ENCODE results near the gene SRP9.
"Not testable (repeated sequence)": the region's sequence is repeated elsewhere in the genome, so short reads cannot be mapped to it uniquely, and the experiment has no call there.

Gene SRP9

DNA sequence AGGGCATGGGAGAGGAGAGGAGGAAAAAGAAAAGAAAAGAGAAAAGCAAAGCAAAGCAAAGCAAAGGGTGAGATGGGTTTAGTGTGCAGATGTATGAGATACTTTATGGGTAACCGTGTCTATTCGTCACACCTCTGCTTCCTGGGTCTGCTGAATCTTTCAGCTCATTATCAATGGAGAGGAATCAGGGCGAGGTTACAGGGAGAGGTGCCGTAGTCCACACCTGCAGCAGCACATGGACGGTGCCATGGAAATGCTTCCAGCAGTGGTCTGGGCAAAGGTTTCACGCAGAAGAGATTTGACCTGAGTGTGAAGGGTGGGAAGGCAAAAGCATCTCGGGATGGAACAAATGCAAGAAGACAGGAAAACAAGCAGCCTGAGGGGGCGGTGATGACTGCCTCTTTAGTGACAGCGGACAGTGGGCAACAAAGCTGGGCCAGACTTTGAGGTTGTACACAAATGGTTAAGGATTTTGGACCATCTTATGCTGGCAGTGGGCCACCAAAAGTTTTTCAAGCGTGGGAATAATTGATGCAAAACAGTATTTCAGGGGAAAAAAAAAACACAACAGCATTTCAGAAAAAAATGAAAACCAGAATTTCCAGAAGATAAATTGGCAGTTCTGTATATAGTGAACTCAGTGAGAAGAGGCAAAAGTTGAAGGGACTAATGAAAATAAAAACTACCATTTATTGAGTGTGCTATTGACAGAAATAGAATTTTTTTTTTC lies 19.5 kb upstream of the SRP9 start:
- DNase-seq = no peak

GRCh38 chr1:225759972-225760371 lies 17.7 kb upstream of the SRP9 start:
- DNase-seq = not testable (repeated sequence)

DNA sequence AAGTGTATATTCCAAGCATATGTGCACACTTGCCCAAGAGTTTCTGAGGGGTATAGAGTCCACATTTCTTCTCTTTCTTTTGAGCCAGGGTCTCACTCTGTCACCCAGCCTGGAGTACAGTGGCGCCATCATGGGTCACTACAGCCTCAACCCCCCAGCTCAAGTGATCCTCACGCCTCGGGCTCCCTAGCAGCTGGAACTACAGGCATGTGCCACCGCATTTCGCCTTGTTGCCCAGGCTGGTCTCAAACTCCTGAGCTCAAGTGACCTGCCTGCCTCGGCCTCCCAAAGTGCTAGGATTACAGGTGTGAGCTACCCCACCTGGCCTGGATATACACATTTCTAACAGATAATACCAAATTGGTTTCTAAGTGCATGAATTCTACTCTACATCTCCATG lies 17.1 kb upstream of the SRP9 start:
- no peak for DNase-seq

GRCh38 chr1:225761395-225761794 lies 16.2 kb upstream of the SRP9 start:
- not testable (repeated sequence) for DNase-seq

GRCh38 chr1:225762002-225762441 lies 15.6 kb upstream of the SRP9 start:
- peak; percentile 37 for DNase-seq

GRCh38 chr1:225762444-225762843 lies 15.2 kb upstream of the SRP9 start:
- DNase-seq = no peak

GRCh38 chr1:225763716-225764548 lies 13.7 kb upstream of the SRP9 start:
- DNase-seq = peak; percentile 34

GRCh38 chr1:225765982-225766674 lies 11.5 kb upstream of the SRP9 start:
- no peak for DNase-seq

DNA sequence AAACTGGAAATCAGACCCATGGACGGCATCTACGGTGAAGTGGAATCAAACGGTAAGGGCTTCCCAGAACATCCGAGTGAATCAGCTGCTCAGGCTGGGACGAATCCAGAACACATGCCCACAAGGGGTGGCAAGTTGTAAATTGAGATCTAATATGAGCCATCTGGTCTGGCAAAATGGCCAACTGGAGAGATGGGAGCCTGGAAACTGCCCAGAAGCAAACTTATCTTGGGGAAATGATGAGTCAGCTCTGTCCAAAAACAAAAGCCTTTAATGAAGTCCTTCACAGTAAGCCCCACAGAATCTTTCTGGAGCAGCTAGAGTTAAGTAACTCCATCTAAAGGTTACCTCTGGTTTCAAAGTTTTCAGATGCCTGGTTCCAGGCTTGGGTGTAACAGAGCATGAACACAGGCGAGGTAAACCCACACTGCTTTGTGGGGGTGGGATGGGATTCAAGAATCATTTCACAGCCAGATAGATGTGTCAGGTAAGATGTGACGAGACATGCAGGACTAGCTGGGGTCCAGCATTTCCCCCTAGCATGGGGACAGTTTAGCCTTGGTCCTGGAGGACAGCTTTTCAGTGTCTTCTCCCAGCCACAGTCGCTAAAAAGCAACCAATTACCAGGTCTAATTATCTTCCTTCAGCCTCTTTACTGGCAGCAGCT lies 10.5 kb upstream of the SRP9 start:
- peak; percentile 43 for DNase-seq

- DNase-seq = peak; percentile 81
These were observed 9.7 kb upstream of the SRP9 start for GRCh38 chr1:225767634-225768540.

DNA sequence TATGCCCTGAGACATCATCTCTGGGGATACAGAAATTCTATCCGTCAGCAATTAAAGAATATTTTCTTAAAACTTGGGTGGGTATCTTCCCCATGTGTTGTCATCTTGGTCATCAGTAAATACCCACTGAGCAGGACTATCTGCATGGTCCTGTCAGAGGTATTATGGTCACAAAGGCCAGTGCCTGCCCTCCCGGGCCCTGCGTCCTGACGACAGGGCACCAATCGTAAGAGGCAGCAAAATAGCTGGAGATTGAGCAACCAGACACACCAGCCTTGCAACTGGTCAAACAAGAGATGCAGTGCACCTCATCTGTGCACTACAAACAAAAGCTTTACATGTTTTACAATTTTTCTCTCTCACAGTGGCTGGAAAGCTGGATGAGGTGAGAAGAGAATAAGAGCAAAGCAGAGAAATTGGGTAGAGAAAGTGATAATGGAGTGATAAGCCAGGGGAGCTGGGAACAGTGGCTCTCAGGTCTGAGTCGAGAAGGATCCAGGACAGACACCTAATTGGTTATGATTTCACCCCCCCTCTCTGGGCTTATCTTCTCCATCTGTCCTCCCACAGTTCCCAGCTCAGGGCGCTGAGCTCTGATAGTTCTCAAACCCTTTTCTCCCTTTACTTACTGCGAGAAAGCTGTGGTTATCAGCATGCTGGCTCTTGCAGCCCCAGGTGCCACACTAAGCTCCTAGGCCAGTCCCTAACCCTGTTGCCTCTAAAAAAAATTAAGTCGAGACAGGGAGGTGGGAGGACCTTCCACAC lies 8.8 kb upstream of the SRP9 start:
- DNase-seq = no peak

DNA sequence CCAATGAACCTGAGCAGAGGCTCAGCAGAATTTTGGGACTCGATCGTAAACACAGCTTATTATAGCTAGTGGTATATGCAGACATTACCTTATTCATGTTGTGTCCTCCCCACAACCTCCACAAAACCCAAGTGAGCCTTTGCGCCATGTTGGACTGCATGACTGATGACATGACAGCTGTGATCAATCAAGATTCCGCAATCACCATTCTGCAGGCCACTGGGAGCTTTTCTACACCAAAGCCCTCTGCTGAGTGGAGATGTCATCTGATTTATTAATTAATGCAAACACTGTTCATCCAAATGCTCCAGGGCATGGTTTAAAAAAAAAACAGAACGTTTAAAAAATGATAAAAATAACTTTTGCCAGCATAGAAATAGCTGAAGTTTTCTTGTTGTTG lies 7.9 kb upstream of the SRP9 start:
- DNase-seq = no peak

DNA sequence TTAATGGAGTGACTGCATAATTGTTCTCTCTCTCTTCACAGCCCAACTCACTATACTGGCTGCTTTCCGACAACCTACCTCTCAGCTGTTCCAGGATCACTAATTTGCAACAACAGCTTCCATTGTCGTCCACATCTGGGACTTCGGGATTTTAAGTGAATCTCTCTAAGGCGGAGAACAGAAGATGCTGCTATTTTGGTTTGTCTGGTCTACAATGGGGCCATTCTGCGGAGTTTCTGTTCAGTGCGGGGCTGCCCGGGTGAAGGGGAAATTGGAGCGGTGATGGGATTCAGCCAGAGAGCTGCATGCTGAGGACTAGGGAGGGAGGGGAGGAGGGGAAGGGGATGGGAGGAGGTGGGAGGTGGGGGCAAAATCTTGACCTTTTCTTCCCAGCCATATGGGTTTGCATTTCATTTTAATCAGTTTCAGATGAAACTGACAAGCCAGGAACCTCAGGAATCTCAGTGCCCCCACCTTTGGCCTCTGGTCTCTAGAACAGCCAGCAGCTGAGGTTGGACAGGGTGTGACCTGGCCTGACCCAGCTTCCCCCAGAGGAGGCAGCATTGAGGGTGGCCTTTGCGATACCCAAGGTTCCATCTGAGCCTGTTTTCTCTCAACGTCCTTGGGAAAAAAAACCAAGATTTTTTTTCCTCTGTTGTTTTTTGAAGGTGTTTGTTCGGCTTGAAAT lies 6.9 kb upstream of the SRP9 start:
- no peak for DNase-seq

GRCh38 chr1:225771661-225772322 lies 5.8 kb upstream of the SRP9 start:
- DNase-seq = no peak

GRCh38 chr1:225772323-225772768 lies 5.3 kb upstream of the SRP9 start:
- peak; percentile 55 for DNase-seq

DNA sequence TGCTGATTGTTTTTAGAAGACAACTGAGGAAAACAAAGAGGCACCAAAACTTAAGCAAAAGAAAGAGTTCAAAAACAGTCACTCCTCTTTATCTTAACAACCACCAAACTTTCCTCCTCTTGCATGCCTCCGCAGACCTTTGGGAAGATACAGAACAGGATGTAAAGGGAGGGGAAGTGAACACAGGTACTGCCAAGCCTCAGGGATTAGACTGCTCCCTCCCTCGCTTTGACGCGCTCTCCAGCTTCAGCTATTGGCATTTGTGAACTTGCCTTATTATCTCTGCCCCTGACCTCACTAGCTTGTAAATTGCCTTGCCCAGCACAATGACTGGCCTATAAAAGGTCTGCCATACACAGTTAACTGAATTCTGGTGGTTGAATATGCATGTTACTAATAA lies 4.8 kb upstream of the SRP9 start:
- no peak for DNase-seq

GRCh38 chr1:225774281-225775147 lies 3.1 kb upstream of the SRP9 start:
- DNase-seq = no peak

DNA sequence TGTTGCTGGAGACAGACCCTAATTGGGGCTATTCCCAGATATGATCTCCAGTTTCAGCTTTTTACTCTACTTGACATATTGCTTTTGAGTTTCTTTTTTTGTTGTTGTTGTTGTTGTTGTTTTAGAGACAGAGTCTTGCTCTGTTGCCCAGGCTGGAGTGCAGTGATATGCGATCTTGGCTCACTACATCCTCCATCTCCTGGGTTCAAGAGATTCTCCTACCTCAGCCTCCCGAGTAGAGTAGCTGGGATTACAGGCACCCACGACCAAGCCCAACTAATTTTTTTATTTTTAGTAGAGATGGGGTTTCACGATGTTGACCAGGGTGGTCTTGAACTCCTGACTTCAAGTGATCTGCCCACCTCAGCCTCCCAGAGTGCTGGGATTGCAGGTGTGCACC lies 1.3 kb upstream of the SRP9 start:
- no peak for DNase-seq

DNA sequence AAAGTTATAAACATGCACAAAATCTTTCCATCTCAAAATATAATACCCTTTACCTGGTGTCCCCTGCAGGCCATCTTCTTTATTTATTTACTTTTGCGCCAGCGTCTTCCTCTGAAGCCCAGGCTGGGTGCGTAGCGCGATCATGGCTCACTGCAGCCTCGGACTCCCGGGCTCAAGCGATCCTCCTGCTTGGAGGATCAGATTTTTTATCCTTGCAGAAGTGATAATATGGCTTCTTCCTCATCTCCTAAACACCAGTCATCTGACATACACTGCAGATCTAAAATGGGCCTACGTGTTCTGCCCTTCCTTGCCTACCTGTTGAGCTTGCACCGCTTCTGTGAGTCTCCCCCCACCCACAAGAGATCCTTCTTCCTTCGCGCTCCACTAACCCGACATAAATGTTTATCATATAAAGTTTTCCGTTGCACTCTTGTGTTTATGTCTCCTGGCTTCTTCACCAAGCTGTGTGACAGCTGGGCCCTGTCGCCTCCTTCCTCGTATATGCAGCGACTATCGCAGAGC lies 506 bp upstream of the SRP9 start:
- DNase-seq = no peak

All from NCI-H2029 treated with DMSO at 0.1 percent for 48 hours (cell line).